ENCODE results near the gene ZYX.

- TF ChIP-seq CTCF (conservative IDR thresholded peaks at IDR 0.05) (no peak), ZFX (IDR thresholded peaks at IDR 0.05) (no peak)
These were observed 17.5 kb downstream of the ZYX start for GRCh38 chr7:143398616-143399015.

All from C4-2B (cell line).